ENCODE results near the gene MBNL1.

MBNL1 gene

GRCh38 chr3:152385761-152386160 is 117.0 kb downstream of the MBNL1 start:
- H3K27ac ChIP-seq: peak overlapping the region; percentile 11; the same call in 1 of the 2 replicates
- TF ChIP-seq, protein P1, sequence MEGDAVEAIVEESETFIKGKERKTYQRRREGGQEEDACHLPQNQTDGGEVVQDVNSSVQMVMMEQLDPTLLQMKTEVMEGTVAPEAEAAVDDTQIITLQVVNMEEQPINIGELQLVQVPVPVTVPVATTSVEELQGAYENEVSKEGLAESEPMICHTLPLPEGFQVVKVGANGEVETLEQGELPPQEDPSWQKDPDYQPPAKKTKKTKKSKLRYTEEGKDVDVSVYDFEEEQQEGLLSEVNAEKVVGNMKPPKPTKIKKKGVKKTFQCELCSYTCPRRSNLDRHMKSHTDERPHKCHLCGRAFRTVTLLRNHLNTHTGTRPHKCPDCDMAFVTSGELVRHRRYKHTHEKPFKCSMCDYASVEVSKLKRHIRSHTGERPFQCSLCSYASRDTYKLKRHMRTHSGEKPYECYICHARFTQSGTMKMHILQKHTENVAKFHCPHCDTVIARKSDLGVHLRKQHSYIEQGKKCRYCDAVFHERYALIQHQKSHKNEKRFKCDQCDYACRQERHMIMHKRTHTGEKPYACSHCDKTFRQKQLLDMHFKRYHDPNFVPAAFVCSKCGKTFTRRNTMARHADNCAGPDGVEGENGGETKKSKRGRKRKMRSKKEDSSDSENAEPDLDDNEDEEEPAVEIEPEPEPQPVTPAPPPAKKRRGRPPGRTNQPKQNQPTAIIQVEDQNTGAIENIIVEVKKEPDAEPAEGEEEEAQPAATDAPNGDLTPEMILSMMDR (IDR thresholded peaks at IDR 0.05): no peak

DNA sequence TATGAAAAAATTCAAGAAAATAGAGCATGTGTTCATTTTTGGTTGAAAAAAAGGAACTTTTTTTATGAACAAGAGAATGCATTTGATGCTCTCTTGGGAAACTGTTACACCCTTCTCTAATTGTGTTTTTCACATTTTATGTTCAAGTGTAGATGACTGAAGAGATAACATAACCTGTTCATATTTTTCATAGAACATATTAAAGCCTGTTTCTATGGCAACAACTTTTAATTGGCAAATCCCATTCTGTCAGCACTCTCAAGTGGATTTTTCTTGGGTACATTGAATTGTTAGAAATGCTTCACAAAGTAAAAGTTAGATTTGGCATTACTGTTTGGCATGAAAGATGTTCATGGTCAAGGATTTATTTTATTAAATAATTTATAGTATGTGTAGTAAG is 117.5 kb downstream of the MBNL1 start:
- no peak for TF ChIP-seq ZFX (IDR thresholded peaks at IDR 0.05; ENCODE audit: borderline replicate concordance)
- TF ChIP-seq, protein P1 (IDR thresholded peaks at IDR 0.05): no peak
- no peak overlapping the region for H3K27ac ChIP-seq

- TF ChIP-seq ZFX (IDR thresholded peaks at IDR 0.05; ENCODE audit: borderline replicate concordance): no peak
- TF ChIP-seq, protein P1 (IDR thresholded peaks at IDR 0.05): no peak
- no peak overlapping the region for H3K27ac ChIP-seq
Observed at GRCh38 chr3:152388631-152389030, 119.9 kb downstream of the MBNL1 start.

GRCh38 chr3:152389316-152389934 is 120.7 kb downstream of the MBNL1 start:
- no peak overlapping the region for H3K27ac ChIP-seq
- no peak for TF ChIP-seq ZFX (IDR thresholded peaks at IDR 0.05; ENCODE audit: borderline replicate concordance)
- TF ChIP-seq, protein P1 (IDR thresholded peaks at IDR 0.05): no peak

- no peak overlapping the region for H3K27ac ChIP-seq
Observed at GRCh38 chr3:152390647-152391046, 121.9 kb downstream of the MBNL1 start.

DNA sequence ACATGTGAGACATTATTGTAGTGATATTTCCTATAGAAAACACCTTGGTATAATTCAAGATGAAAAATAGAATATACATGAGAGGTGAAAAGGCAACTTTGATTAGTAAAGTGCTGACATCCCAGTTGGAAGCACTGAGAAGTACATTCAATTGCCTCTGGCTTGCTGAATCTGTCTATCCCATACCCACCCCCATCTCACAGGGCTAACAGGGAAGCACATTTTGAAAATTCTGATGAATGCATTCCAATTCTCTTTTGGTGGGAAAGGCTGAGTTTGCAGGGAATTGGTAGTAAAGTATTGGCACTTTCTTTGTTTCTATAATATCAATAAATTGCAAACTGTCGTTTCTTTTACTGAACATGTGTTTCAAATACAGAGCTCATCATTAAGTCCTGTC is 122.9 kb downstream of the MBNL1 start:
- H3K27ac ChIP-seq: no peak overlapping the region
- TF ChIP-seq, protein P1 (IDR thresholded peaks at IDR 0.05): no peak
- no peak for TF ChIP-seq ZFX (IDR thresholded peaks at IDR 0.05; ENCODE audit: borderline replicate concordance)

More at GRCh38 chr3:152390647-152391046, 121.9 kb downstream of the MBNL1 start:
- TF ChIP-seq ZFX (IDR thresholded peaks at IDR 0.05; ENCODE audit: borderline replicate concordance): no peak
- TF ChIP-seq, protein P1 (IDR thresholded peaks at IDR 0.05): no peak

DNA sequence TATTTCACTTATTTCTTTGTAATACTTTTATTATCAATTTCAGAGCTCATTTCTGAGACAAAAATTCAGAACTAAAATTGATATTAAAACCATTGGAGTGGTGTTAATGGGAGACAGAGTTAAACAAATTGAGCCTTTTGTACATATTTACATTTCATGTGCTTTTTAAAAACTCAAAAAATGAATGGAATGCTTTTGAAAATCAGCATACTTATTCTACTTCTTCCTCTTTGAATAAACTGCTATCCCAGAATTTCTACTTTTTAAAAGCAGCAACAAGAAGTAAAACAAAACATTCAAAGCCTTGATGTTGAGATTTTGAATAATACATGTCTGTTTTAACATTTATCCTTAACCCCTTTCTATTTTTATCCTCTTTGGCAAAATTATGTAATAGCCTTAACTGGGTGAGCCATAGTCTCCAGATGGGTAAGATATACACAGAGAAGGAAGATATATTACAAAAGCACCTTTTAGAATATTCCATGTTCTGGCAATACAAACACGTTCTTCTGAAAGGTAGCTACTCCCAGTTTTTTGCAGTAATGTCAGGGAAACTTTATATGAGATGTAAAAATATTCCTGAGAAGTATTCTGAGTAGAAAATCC is 123.6 kb downstream of the MBNL1 start:
- TF ChIP-seq, protein P1 (IDR thresholded peaks at IDR 0.05): no peak
- no peak for TF ChIP-seq ZFX (IDR thresholded peaks at IDR 0.05; ENCODE audit: borderline replicate concordance)
- no peak overlapping the region for H3K27ac ChIP-seq
